Measurements from ENCODE around the gene FOXE1.

FOXE1 gene

DNA sequence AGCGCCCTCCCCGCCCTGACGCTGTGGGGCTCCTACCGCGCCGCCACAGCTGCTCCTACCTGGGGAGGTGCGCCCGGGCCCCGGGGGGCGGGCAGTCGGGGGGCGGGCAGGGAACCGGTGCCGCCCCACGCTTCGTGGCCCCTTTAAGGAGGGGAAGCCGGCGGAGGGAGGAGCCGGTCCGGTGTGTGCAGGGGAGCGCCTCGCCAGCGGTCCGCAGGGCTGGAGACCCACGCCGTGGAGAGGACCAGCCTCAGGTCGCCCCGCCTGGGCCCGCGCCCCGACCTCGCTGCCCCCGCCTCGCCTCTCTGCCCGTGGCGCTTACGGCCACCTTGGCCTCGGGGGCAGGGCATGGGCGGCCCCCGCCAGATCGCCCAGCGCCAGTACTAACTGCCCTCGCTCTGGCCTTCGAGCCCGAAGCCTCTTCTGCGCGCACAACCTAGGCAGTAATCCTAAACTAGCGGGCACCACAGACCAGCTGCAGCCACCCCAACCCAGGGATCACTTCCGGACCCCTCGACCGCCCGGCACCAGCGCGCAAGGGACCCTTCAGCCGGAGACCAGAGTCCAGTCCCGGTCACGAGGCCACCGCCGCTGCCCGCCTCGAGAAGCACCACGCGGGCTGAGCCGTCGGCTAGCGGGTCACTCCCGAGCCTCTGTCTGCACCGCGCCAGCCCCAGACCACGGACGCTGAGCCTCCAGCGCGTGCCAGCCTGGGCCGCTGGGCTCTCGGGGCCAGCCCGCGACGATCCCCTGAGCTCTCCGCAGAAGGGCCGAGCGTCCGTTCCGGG is at the start of gene FOXE1:
Gene FOXE1, plus strand, starts transcription at position 171 of the 788 bp plus-strand sequence. CDS start 689 bp downstream, outside the sequence.
- DNase-seq, result no peak

GRCh38 chr9:97804059-97804365 is 49.0 kb upstream of the FOXE1 start:
- no peak for DNase-seq

- no peak for DNase-seq
Observed at GRCh38 chr9:97806721-97807120, 46.3 kb upstream of the FOXE1 start.

- DNase-seq, result no peak
Observed at GRCh38 chr9:97807681-97808080, 45.3 kb upstream of the FOXE1 start.

DNA sequence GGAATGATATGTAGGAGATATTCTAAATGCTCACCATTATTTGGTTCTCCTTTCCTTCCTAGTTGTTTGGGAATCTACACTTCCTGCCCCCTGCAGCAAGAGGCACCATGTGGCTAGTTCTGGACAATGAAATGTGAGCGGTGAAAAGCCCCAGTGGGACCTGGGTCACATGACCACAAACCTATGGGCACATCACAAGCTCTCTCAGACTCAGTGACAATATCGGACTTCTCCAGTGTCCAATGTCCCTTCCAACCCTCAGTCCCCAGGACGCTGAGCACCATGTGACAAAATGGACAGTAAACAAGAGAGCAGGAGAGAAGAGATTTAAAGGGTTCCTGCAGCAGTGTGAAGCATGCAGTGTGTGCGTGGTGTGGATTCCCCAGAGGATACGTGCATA is 44.6 kb upstream of the FOXE1 start:
- no peak for DNase-seq

- no peak for DNase-seq
Observed at GRCh38 chr9:97808972-97809371, 44.1 kb upstream of the FOXE1 start.

- no peak for DNase-seq
Observed at GRCh38 chr9:97809666-97810344, 43.2 kb upstream of the FOXE1 start.

GRCh38 chr9:97811533-97812246 is 41.3 kb upstream of the FOXE1 start:
- DNase-seq, result no peak

DNA sequence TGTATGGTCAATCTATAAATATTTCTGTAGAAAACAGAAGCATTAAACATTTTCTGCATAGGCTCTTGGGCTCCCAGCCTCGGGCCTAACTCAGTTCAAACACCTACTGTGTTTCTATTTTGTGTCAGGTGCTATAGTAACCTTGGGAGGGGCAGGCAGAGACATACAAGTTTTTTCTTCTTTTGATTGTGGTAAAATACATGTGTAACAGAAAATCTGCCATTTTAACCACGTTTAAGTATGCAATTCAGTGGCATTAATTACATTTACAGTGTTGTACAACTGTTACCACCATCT is 40.8 kb upstream of the FOXE1 start:
- no peak for DNase-seq

- no peak for DNase-seq
Observed at GRCh38 chr9:97813072-97813471, 40.0 kb upstream of the FOXE1 start.

DNA sequence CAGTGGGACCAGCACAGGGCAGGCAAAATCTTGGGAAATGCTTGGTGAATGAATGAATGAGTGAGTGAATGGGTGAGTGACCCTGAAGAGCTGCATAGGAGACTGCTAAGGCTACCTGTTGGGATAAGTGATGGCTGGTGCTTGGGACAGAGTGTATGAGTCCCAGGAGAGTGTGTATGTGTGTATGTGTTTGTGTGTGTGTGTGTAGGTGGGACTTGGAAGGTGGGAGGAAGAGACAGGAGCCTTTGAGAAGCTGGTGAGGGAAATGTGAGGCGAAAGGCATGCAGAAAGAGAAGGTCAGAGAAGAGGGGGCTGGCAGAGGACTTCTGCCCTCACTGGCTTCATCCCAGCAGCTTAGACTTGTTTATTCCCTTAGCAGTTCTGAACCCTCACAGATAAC is 33.3 kb upstream of the FOXE1 start:
- no peak for DNase-seq

- DNase-seq, result no peak
Observed at GRCh38 chr9:97820373-97820772, 32.7 kb upstream of the FOXE1 start.

GRCh38 chr9:97830884-97831829 is 21.9 kb upstream of the FOXE1 start:
- DNase-seq, result no peak

- DNase-seq, result no peak
Observed at GRCh38 chr9:97831843-97832636, 21.0 kb upstream of the FOXE1 start.

- DNase-seq, result no peak
Observed at GRCh38 chr9:97840521-97840920, 12.5 kb upstream of the FOXE1 start.

GRCh38 chr9:97842960-97843359 is 10.1 kb upstream of the FOXE1 start:
- DNase-seq, result no peak

DNA sequence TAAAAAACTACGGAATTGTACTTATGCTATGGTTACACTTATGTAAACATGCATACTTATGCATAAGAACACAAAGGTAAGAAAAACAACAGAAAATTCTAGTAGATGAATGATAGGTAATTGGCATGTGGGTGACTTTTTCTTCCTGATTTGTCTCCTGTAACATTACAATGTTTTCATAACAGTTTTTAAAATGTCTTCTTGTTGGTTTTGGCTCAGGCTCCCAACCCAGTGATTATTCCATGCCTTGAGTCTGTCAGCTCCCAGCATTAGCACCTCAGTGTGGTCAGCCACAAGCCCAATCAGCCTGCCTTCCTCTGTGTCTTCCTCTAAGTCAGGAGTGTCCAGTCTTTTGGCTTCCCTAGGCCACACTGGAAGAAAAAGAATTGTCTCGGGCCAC is 7.9 kb upstream of the FOXE1 start:
- no peak for DNase-seq

GRCh38 chr9:97845763-97846162 is 7.3 kb upstream of the FOXE1 start:
- DNase-seq, result no peak

DNA sequence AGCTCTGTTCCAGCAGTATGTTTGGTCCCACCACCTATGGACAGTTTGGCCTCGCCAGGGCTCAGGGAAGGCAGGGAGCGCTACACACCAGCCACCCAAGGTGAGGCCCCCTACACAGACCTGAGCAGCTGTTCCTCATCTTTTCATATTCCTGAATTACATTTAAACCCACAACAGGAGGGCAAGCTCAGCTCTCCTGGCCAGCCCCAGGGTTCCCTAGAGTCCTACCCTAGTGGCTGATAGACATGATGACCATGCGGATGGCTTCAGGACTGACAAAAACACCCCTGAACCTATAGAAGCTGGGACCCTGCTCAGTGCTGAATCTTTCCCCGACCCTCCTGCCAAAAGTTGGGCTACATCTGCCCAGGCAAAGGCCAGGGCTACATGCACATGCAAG is 6.7 kb upstream of the FOXE1 start:
- DNase-seq, result no peak

- DNase-seq, result no peak
Observed at GRCh38 chr9:97847474-97848214, 5.4 kb upstream of the FOXE1 start.

- no peak for DNase-seq
Observed at GRCh38 chr9:97848215-97848479, 4.9 kb upstream of the FOXE1 start.

All from NCI-H1092 (cell line).